WTC11 (cell line): ENCODE measurements around the gene SOAT2. TPM values are rescaled to one million over a fixed set of nuclear protein-coding genes. Genes with fewer than 3 reads are reported as not detected.

Experiments used
- ATAC-seq: fragments of 200-7000 bp; cut with Tn5 transposase; 2 replicates; pipeline ENCODE4 v1.10.0; 2021; ENCODE audit warnings: mild to moderate bottlenecking, moderate library complexity
- CTCF ChIA-PET: fragments of 300-600 bp; sonication (Branson Sonifier 250); formaldehyde crosslinking; loops from one replicate; lab custom pipeline; 2021; ENCODE audit warnings: antibody characterized with exemption; lab: Charles Lee
- POLR2A ChIA-PET: fragments of 350-600 bp; sonication (Branson Sonifier 250); formaldehyde crosslinking; loops from one replicate; lab custom pipeline; 2021; ENCODE audit warnings: antibody characterized with exemption; lab: Charles Lee
- DNase-seq: peaks from one replicate; pipeline ENCODE4 v3.0.0; 2021; ENCODE audit warnings: low spot score
- H3K27ac Mint-ChIP-seq: 2 replicates; pipeline ENCODE4 v1.8.0; 2021; ENCODE audit warnings: mixed read lengths
- H3K27me3 Mint-ChIP-seq: 2 replicates; pipeline ENCODE4 v1.8.0; 2021; ENCODE audit warnings: low read depth, mild to moderate bottlenecking, moderate library complexity, mixed read lengths
- H3K36me3 Mint-ChIP-seq: 2 replicates; pipeline ENCODE4 v1.8.0; 2021; ENCODE audit warnings: mixed read lengths
- H3K4me1 Mint-ChIP-seq: 2 replicates; pipeline ENCODE4 v1.8.0; 2022; ENCODE audit warnings: mixed read lengths
- H3K4me3 Mint-ChIP-seq: 2 replicates; pipeline ENCODE4 v1.8.0; 2021; ENCODE audit warnings: mild to moderate bottlenecking, moderate library complexity, mixed read lengths
- H3K9me3 Mint-ChIP-seq: 2 replicates; pipeline ENCODE4 v1.8.0; 2021; ENCODE audit warnings: mixed read lengths
- AFF4 ChIP-seq: sonication (generic); formaldehyde crosslinking; IDR thresholded peaks from 2 replicates; pipeline ENCODE4 v1.8.1; 2023; ENCODE audit warnings: mild to moderate bottlenecking, missing genetic modification reagents, borderline replicate concordance
- CREB1 ChIP-seq: sonication (generic); formaldehyde crosslinking; IDR thresholded peaks from 2 replicates; pipeline ENCODE4 v1.8.0; 2023; ENCODE audit warnings: mild to moderate bottlenecking, missing genetic modification reagents
- E2F5 ChIP-seq: sonication (generic); formaldehyde crosslinking; IDR thresholded peaks from 2 replicates; pipeline ENCODE4 v1.8.1; 2022; ENCODE audit warnings: mild to moderate bottlenecking, moderate library complexity, missing genetic modification reagents
- EMX1 ChIP-seq: fragments of 250-450 bp; sonication (Bioruptor Pico); IDR thresholded peaks from 2 replicates; pipeline ENCODE4 v1.8.0; 2021; ENCODE audit warnings: mild to moderate bottlenecking
- ESRRA ChIP-seq: sonication (generic); formaldehyde crosslinking; IDR thresholded peaks from 2 replicates; pipeline ENCODE4 v1.8.1; 2022; ENCODE audit warnings: mild to moderate bottlenecking, missing genetic modification reagents, borderline replicate concordance
- FOXJ3 ChIP-seq: sonication (generic); formaldehyde crosslinking; IDR thresholded peaks from 2 replicates; pipeline ENCODE4 v1.9.0; 2021; ENCODE audit warnings: missing genetic modification reagents, mild to moderate bottlenecking, borderline replicate concordance
- FOXP4 ChIP-seq: sonication (generic); formaldehyde crosslinking; IDR thresholded peaks from 2 replicates; pipeline ENCODE4 v1.8.0; 2022; ENCODE audit warnings: mild to moderate bottlenecking, missing genetic modification reagents
- GRHL2 ChIP-seq: fragments of 250-450 bp; sonication (Bioruptor Pico); IDR thresholded peaks from 2 replicates; pipeline ENCODE4 v1.8.0; 2022; ENCODE audit warnings: mild to moderate bottlenecking, moderate library complexity; ENCODE audit not compliant: insufficient replicate concordance, severe bottlenecking
- JAZF1 ChIP-seq: fragments of 250-450 bp; sonication (Bioruptor Pico); IDR thresholded peaks from 2 replicates; pipeline ENCODE4 v1.9.0; 2021; ENCODE audit warnings: moderate library complexity, mild to moderate bottlenecking, inconsistent platforms
- NFE2L1 ChIP-seq: sonication (generic); formaldehyde crosslinking; IDR thresholded peaks from 2 replicates; pipeline ENCODE4 v1.8.1; 2023; ENCODE audit warnings: missing genetic modification reagents
- NR2C2 ChIP-seq: sonication (generic); formaldehyde crosslinking; IDR thresholded peaks from 2 replicates; pipeline ENCODE4 v1.8.0; 2022; ENCODE audit warnings: mild to moderate bottlenecking, missing genetic modification reagents
- PREB ChIP-seq: sonication (generic); formaldehyde crosslinking; IDR thresholded peaks from 2 replicates; pipeline ENCODE4 v1.8.1; 2022; ENCODE audit warnings: mild to moderate bottlenecking, missing genetic modification reagents, moderate library complexity, borderline replicate concordance
- TEAD1 ChIP-seq: sonication (generic); formaldehyde crosslinking; IDR thresholded peaks from 2 replicates; pipeline ENCODE4 v1.8.0; 2022; ENCODE audit warnings: mild to moderate bottlenecking, missing genetic modification reagents
- ZNF219 ChIP-seq: sonication (generic); formaldehyde crosslinking; IDR thresholded peaks from 2 replicates; pipeline ENCODE4 v1.8.0; 2023; ENCODE audit warnings: missing genetic modification reagents, mild to moderate bottlenecking, borderline replicate concordance
- ZNF281 ChIP-seq: sonication (generic); formaldehyde crosslinking; IDR thresholded peaks from 2 replicates; pipeline ENCODE4 v1.8.0; 2023; ENCODE audit warnings: mild to moderate bottlenecking, missing genetic modification reagents
- ZSCAN18 ChIP-seq: fragments of 250-450 bp; sonication (Bioruptor Pico); IDR thresholded peaks from 2 replicates; pipeline ENCODE4 v2.1.2; 2022; ENCODE audit warnings: mild to moderate bottlenecking, moderate library complexity
- total RNA-seq: library from RNA; stranded (reverse); gene quantifications from 3 replicates; pipeline ENCODE4 v1.2.3, GENCODE V29; 2021
- TF ChIP-seq, protein P1 (sequence below): fragments of 200-600 bp; IDR thresholded peaks from 2 replicates; pipeline ENCODE4 v1.8.0; 2022; ENCODE audit warnings: antibody characterized with exemption
- TF ChIP-seq, protein P2 (sequence below): sonication (generic); formaldehyde crosslinking; IDR thresholded peaks from 2 replicates; pipeline ENCODE4 v1.8.0; 2023; ENCODE audit warnings: missing genetic modification reagents

SOAT2 gene
- total RNA-seq, 1 experiment from 2014 or later = not detected

- TF ChIP-seq AFF4 (CRISPR knock-in tag) (no peak), NR2C2 (CRISPR knock-in tag) (no peak), PREB (no peak), GRHL2 (no peak)
- TF ChIP-seq, protein P1, sequence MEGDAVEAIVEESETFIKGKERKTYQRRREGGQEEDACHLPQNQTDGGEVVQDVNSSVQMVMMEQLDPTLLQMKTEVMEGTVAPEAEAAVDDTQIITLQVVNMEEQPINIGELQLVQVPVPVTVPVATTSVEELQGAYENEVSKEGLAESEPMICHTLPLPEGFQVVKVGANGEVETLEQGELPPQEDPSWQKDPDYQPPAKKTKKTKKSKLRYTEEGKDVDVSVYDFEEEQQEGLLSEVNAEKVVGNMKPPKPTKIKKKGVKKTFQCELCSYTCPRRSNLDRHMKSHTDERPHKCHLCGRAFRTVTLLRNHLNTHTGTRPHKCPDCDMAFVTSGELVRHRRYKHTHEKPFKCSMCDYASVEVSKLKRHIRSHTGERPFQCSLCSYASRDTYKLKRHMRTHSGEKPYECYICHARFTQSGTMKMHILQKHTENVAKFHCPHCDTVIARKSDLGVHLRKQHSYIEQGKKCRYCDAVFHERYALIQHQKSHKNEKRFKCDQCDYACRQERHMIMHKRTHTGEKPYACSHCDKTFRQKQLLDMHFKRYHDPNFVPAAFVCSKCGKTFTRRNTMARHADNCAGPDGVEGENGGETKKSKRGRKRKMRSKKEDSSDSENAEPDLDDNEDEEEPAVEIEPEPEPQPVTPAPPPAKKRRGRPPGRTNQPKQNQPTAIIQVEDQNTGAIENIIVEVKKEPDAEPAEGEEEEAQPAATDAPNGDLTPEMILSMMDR = no peak
These were observed 67.8 kb downstream of the SOAT2 start (continued) for GRCh38 chr12:53170876-53171724.

- no peak for ATAC-seq
- H3K36me3 Mint-ChIP-seq = no peaks in the 10 kb centered on the region
- CTCF ChIA-PET = interaction anchor here (0.8 to 4.5 kb wide), 9 partner anchors 9 to 150 kb away, joined by 3 to 62 read pairs (median 5); partner anchors contain the start of genes AAAS and CSAD
- H3K27ac Mint-ChIP-seq = no peak overlapping the region
- TF ChIP-seq JAZF1 (CRISPR knock-in tag) (no peak), ZSCAN18 (CRISPR knock-in tag) (no peak), FOXP4 (CRISPR knock-in tag) (no peak), ESRRA (no peak), CREB1 (CRISPR knock-in tag) (no peak), TEAD1 (CRISPR knock-in tag) (no peak), E2F5 (no peak), ZNF281 (no peak), EMX1 (CRISPR knock-in tag) (no peak), NFE2L1 (CRISPR knock-in tag) (no peak), ZNF219 (CRISPR knock-in tag) (no peak), FOXJ3 (CRISPR knock-in tag) (no peak)
- TF ChIP-seq, protein P2, sequence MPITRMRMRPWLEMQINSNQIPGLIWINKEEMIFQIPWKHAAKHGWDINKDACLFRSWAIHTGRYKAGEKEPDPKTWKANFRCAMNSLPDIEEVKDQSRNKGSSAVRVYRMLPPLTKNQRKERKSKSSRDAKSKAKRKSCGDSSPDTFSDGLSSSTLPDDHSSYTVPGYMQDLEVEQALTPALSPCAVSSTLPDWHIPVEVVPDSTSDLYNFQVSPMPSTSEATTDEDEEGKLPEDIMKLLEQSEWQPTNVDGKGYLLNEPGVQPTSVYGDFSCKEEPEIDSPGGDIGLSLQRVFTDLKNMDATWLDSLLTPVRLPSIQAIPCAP (CRISPR knock-in tag) = no peak
- TF ChIP-seq, all 79 proteins: peak for 0
- no peak for DNase-seq
- peaks cover 17% of the 10 kb centered on the region for H3K4me1 Mint-ChIP-seq
- H3K9me3 Mint-ChIP-seq = no peaks in the 10 kb centered on the region
- H3K27me3 Mint-ChIP-seq = peaks cover 92% of the 10 kb centered on the region
- POLR2A ChIA-PET = no interaction called here
- no peak overlapping the region for H3K4me3 Mint-ChIP-seq
These were observed 68.5 kb downstream of the SOAT2 start for GRCh38 chr12:53171725-53172329.
